GM12878 (cell line): ENCODE measurements around the gene NOTCH1. TPM values are rescaled to one million over a fixed set of nuclear protein-coding genes. Genes with fewer than 3 reads are reported as not detected.

Experiments used
- ATAC-seq: fragments of 200-7000 bp; cut with Tn5 transposase; 3 replicates; pipeline ENCODE4 v1.9.1; 2020; ENCODE audit warnings: mild to moderate bottlenecking, moderate library complexity
- BruUV-seq: library from RNA; stranded (reverse); fragments of 400-500 nt; replicated peaks from 2 replicates; lab custom pipeline; 2021; lab: Mats Ljungman, UMichigan
- CTCF ChIA-PET: fragments of 300-600 bp; sonication (Branson Sonifier 250); formaldehyde crosslinking; extraction: SDS; loops from one replicate; lab custom pipeline; 2021; ENCODE audit warnings: inconsistent platforms; lab: Yijun Ruan, JAX
- POLR2A ChIA-PET: fragments of 350-600 bp; formaldehyde crosslinking; extraction: SDS; loops from one replicate; lab custom pipeline; 2021; ENCODE audit warnings: inconsistent platforms; lab: Charles Lee
- RAD21 ChIA-PET: fragments of 300-600 bp; sonication (Branson Sonifier 250); formaldehyde crosslinking; loops from one replicate; lab custom pipeline; 2023; ENCODE audit warnings: antibody characterized with exemption; ENCODE audit not compliant: unreplicated experiment; lab: Charles Lee
- SMC1A ChIA-PET: fragments of 300-600 bp; sonication (Branson Sonifier 250); formaldehyde crosslinking; loops from one replicate; lab custom pipeline; 2023; ENCODE audit not compliant: unreplicated experiment, uncharacterized antibody; lab: Charles Lee
- DNase-seq: peaks from one replicate; pipeline ENCODE4 v3.0.0-alpha.2; 2011; ENCODE audit warnings: low read depth, low spot score
- FAIRE-seq: peaks from 3 replicates; lab custom pipeline; 2011; peaks lifted over from hg19 to GRCh38; lab: Jason Lieb, UNC
- H2AFZ ChIP-seq: 2 replicates; pipeline ENCODE4 v1.6.0; 2011; ENCODE audit warnings: low read depth, low read length, control low read depth; ENCODE audit not compliant: control insufficient read depth
- H3K27ac ChIP-seq: 2 replicates; pipeline ENCODE4 v1.5.1; 2011; ENCODE audit warnings: control low read depth; ENCODE audit not compliant: control insufficient read depth, insufficient read depth
- H3K27me3 ChIP-seq, 2 experiments: replicated peaks in 1 of 2; 2 replicates each; pipeline versions ENCODE4 v1.6.0 to v1.6.1; 2011; ENCODE audit warnings: low read length in 1 of 2; ENCODE audit not compliant: control insufficient read depth in 2 of 2, insufficient read depth in 2 of 2
- H3K36me3 ChIP-seq, 2 experiments: 2 replicates each; pipeline ENCODE4 v1.5.1; 2011; ENCODE audit warnings: low read length in 1 of 2; ENCODE audit not compliant: control insufficient read depth in 2 of 2, insufficient read depth in 2 of 2
- H3K4me1 ChIP-seq: 2 replicates; pipeline ENCODE4 v1.6.1; 2011; ENCODE audit warnings: mild to moderate bottlenecking, low read length, moderate library complexity, mixed read lengths; ENCODE audit not compliant: control insufficient read depth, insufficient read depth
- H3K4me2 ChIP-seq: 2 replicates; pipeline ENCODE4 v1.6.0; 2011; ENCODE audit warnings: control low read depth; ENCODE audit not compliant: control insufficient read depth, insufficient read depth
- H3K4me3 ChIP-seq: fragments of 200-600 bp; sonication (generic); 2 replicates; pipeline ENCODE4 v1.5.1; 2016
- H3K79me2 ChIP-seq: 2 replicates; pipeline ENCODE4 v1.6.0; 2011; ENCODE audit warnings: low read length; ENCODE audit not compliant: control insufficient read depth, insufficient read depth
- H3K9ac ChIP-seq: 2 replicates; pipeline ENCODE4 v1.8.0; 2011; ENCODE audit warnings: low read length, control low read depth, mixed read lengths; ENCODE audit not compliant: control insufficient read depth, insufficient read depth
- H3K9me3 ChIP-seq: replicated peaks from 3 replicates; pipeline ENCODE4 v1.5.1; 2011; ENCODE audit warnings: mild to moderate bottlenecking, low read length; ENCODE audit not compliant: control insufficient read depth, insufficient read depth
- H4K20me1 ChIP-seq: 2 replicates; pipeline ENCODE4 v1.6.0; 2011; ENCODE audit not compliant: control insufficient read depth, insufficient read depth
- ATF7 ChIP-seq: fragments of 450-650 bp; IDR thresholded peaks from 2 replicates; pipeline ENCODE4 v1.6.1; 2016; ENCODE audit warnings: low read depth, mild to moderate bottlenecking
- EP300 ChIP-seq, 2 experiments: fragments of 150-350 bp in 1 of 2; IDR thresholded peaks; 2 replicates each; pipeline ENCODE4 v1.6.1; 2011 to 2012; ENCODE audit warnings: low read depth in 2 of 2, low read length in 2 of 2, borderline replicate concordance in 1 of 2, improper control_type of control experiment in 1 of 2, inconsistent platforms in 1 of 2; ENCODE audit not compliant: control insufficient read depth in 1 of 2
- GABPA ChIP-seq: IDR thresholded peaks from 2 replicates; pipeline ENCODE4 v1.6.1; 2014; ENCODE audit warnings: antibody characterized with exemption, low read depth, mild to moderate bottlenecking, inconsistent platforms
- IKZF2 ChIP-seq, 2 experiments: fragments of 450-650 bp; IDR thresholded peaks; 2 replicates each; pipeline ENCODE4 v1.6.1; 2017; ENCODE audit warnings: mild to moderate bottlenecking in 2 of 2, moderate library complexity in 2 of 2
- KLF5 ChIP-seq: fragments of 450-650 bp; IDR thresholded peaks from 2 replicates; pipeline ENCODE4 v1.6.1; 2014; ENCODE audit warnings: mild to moderate bottlenecking; ENCODE audit not compliant: partially characterized antibody
- MEF2A ChIP-seq: IDR thresholded peaks from 2 replicates; pipeline ENCODE4 v1.6.1; 2011; ENCODE audit warnings: low read depth, mild to moderate bottlenecking, low read length, moderate library complexity; ENCODE audit not compliant: insufficient read depth
- MTA2 ChIP-seq: fragments of 450-650 bp; IDR thresholded peaks from 2 replicates; pipeline ENCODE4 v1.6.1; 2016; ENCODE audit warnings: low read depth, mild to moderate bottlenecking, moderate library complexity
- SUZ12 ChIP-seq: fragments of 200-600 bp; sonication (generic); IDR thresholded peaks from one replicate; pipeline ENCODE4 v1.6.1; 2018; ENCODE audit warnings: antibody characterized with exemption, mild to moderate bottlenecking; ENCODE audit not compliant: unreplicated experiment
- TAF1 ChIP-seq: IDR thresholded peaks from 2 replicates; pipeline ENCODE4 v1.6.1; 2011; ENCODE audit warnings: mild to moderate bottlenecking, low read depth, low read length, borderline replicate concordance
- TCF3 ChIP-seq: IDR thresholded peaks from 2 replicates; pipeline ENCODE4 v1.6.1; 2012; ENCODE audit warnings: low read depth, mild to moderate bottlenecking, low read length, borderline replicate concordance; ENCODE audit not compliant: insufficient read depth
- ZBED1 ChIP-seq: IDR thresholded peaks from 2 replicates; pipeline ENCODE4 v1.6.1; 2016; ENCODE audit warnings: borderline replicate concordance
- WGBS: methylation state at CpG from one replicate; pipeline ENCODE4 v1.1.6; 2016; ENCODE audit warnings: low lambda C conversion rate; ENCODE audit not compliant: insufficient replicate concordance, insufficient coverage; ENCODE audit errors: missing lambda C conversion rate; 5-methylcytosine and 5-hydroxymethylcytosine counted together
- in situ Hi-C: fragments of 300-500 bp; cut with MboI; formaldehyde crosslinking; loops from 9 replicates; pipeline ENCODE4 v1.14.3; 2018; ENCODE audit warnings: mixed read lengths
- intact Hi-C: fragments of 100-400 bp; cut with micrococcal nuclease; formaldehyde crosslinking; loops from one replicate; pipeline ENCODE4 v1.14.2; 2022; ENCODE audit not compliant: unreplicated experiment
- polyA plus RNA-seq, 11 experiments: library from polyadenylated mRNA; depleted of rRNA in 4 of 11; unstranded in 6 of 11; stranded (reverse) in 5 of 11; fragments of >200 nt; fragmentation: Nextera tagmentation in 4 of 11; fragmentation: Illumina TruSeq in 1 of 11; extraction: Ambion mirVana in 4 of 11; extraction: Trizol in 1 of 11; gene quantifications; 1 replicate in 1 of 11; 2 replicates in 10 of 11; pipeline versions ENCODE4 v1.2.1 to v1.2.3, GENCODE V29; 2011 to 2016; ENCODE audit warnings: inconsistent platforms in 2 of 11, missing spikeins in 2 of 11, low read depth in 1 of 11
- total RNA-seq, 4 experiments: library from RNA; depleted of rRNA in 3 of 4; stranded (reverse); fragments of >200 nt in 3 of 4; fragmentation: Illumina TruSeq in 1 of 4; extraction: Trizol in 1 of 4; gene quantifications; 2 replicates each; pipeline versions ENCODE4 v1.2.1 to v1.2.3, GENCODE V29; 2013 to 2021
- TF ChIP-seq, protein P1 (sequence below): fragments of 150-350 bp; IDR thresholded peaks from 2 replicates; pipeline ENCODE4 v1.6.1; 2016; ENCODE audit warnings: low read depth, low read length

The NOTCH1 gene
- total and polyA plus RNA-seq, 10 of the 15 experiments (the other 5 are each of a cell fraction or from before 2014, with no cell fraction given) = 0.02 to 40.0 (median 3.7) TPM

DNA sequence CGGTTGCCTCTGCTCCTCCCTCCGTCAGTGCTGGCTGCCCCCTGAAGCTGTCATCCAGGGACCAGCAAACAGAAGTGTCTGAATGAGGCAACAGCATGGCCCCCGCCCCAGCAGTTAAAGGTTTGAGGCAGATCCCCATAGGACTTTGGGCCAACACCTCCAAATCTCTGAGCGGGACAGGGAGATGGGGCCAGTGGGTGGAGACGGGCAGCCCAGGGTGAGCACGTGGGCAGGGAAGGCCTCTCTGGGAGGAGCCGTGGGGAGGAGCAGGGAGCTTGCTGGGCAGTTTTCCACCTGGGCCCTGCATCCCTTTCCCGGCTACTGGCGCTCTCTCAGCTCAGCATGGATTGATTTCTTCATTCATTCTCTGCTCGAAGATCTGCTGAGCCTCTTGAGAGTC, 39.1 kb upstream of the NOTCH1 start:
- Histone ChIP-seq H3K4me2 (no peak overlapping the region), H3K27ac (no peak overlapping the region), H4K20me1 (no peaks in the 10 kb centered on the region), H2AFZ (no peak overlapping the region), H3K79me2 (no peaks in the 10 kb centered on the region), H3K9me3 (no peaks in the 10 kb centered on the region; the same call in 2 of the 3 replicates), H3K27me3 (no peaks in the 10 kb centered on the region), H3K9ac (no peak overlapping the region), H3K4me1 (peaks cover 14% of the 10 kb centered on the region), H3K36me3 (no peaks in the 10 kb centered on the region), H3K4me3 (no peak overlapping the region)
- TF ChIP-seq GABPA (no peak), SUZ12 (no peak), KLF5 (no peak), MEF2A (no peak), MTA2 (no peak), TAF1 (no peak), ATF7 (no peak), ZBED1 (no peak), EP300 (IDR thresholded peaks at IDR 0.05; ENCODE audit: borderline replicate concordance in 1 of 2, control insufficient read depth in 1 of 2, low read depth in 2 of 2, low read length in 2 of 2) (no peak), TCF3 (no peak), IKZF2 (IDR thresholded peaks at IDR 0.05) (no peak)
- TF ChIP-seq, protein P1, sequence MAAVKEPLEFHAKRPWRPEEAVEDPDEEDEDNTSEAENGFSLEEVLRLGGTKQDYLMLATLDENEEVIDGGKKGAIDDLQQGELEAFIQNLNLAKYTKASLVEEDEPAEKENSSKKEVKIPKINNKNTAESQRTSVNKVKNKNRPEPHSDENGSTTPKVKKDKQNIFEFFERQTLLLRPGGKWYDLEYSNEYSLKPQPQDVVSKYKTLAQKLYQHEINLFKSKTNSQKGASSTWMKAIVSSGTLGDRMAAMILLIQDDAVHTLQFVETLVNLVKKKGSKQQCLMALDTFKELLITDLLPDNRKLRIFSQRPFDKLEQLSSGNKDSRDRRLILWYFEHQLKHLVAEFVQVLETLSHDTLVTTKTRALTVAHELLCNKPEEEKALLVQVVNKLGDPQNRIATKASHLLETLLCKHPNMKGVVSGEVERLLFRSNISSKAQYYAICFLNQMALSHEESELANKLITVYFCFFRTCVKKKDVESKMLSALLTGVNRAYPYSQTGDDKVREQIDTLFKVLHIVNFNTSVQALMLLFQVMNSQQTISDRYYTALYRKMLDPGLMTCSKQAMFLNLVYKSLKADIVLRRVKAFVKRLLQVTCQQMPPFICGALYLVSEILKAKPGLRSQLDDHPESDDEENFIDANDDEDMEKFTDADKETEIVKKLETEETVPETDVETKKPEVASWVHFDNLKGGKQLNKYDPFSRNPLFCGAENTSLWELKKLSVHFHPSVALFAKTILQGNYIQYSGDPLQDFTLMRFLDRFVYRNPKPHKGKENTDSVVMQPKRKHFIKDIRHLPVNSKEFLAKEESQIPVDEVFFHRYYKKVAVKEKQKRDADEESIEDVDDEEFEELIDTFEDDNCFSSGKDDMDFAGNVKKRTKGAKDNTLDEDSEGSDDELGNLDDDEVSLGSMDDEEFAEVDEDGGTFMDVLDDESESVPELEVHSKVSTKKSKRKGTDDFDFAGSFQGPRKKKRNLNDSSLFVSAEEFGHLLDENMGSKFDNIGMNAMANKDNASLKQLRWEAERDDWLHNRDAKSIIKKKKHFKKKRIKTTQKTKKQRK = no peak
- in situ Hi-C loops = no loop called here
- FAIRE-seq = no peak
- POLR2A ChIA-PET = no interaction called here
- WGBS = 44% methylated on average over 10 of the region's 10 CpGs
- SMC1A ChIA-PET = no interaction called here
- no peak for DNase-seq
- no TSS peak for BruUV-seq
- RAD21 ChIA-PET = no interaction called here
- intact Hi-C loops = no loop called here
- CTCF ChIA-PET = no interaction called here
- ATAC-seq = no peak
